HEK293 (cell line): Measurements from ENCODE around the gene ACSL4.

Experiments
- CTCF ChIP-seq: fragments of 450-650 bp; formaldehyde crosslinking; IDR thresholded peaks from 2 replicates; pipeline ENCODE4 v1.5.1; 2016; ENCODE audit warnings: missing biosample characterization, missing genetic modification characterization
- GFI1B ChIP-seq: fragments of 450-650 bp; formaldehyde crosslinking; IDR thresholded peaks from 2 replicates; pipeline ENCODE4 v1.5.1; 2016; ENCODE audit warnings: missing biosample characterization, missing genetic modification characterization
- YY1 ChIP-seq: fragments of 450-650 bp; formaldehyde crosslinking; IDR thresholded peaks from 2 replicates; pipeline ENCODE4 v1.5.1; 2018; ENCODE audit warnings: missing biosample characterization, missing genetic modification characterization
- TF ChIP-seq, protein P1 (sequence below): fragments of 450-650 bp; formaldehyde crosslinking; optimal IDR thresholded peaks from 2 replicates; pipeline ENCODE3; 2016; ENCODE audit warnings: missing biosample characterization, mild to moderate bottlenecking, missing genetic modification characterization

DNA sequence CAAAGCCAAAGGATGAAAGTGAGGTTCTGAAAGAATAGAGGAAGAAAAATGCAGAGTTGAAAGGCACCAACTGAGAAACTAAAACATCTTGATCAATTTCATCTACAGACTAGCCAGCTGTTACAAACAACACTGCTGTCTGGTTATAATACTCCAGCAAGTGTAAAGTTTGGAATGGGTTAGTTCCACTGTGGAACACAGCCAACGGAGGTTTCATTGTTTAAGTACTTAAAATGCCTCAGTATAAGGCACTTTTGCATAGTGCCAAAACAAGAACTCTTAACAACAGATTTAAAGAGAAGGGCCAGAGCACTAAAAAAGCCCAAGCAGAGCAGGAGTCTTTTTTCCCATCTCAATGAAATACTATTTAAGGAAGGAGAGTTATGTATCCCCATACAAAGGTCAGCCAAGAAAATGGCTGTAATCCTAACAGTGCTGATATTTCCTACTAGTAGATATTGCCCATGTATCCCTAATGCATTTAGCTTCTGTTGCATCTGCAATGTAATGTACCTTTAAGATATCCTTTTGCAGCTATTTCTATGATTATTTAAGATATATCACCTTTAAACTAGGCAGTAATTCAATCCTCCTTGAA, 16.5 kb downstream of the ACSL4 start:
- TF ChIP-seq CTCF (no peak), YY1 (tag by site-specific recombination) (no peak), GFI1B (tag by site-specific recombination) (no peak)
- TF ChIP-seq, protein P1, sequence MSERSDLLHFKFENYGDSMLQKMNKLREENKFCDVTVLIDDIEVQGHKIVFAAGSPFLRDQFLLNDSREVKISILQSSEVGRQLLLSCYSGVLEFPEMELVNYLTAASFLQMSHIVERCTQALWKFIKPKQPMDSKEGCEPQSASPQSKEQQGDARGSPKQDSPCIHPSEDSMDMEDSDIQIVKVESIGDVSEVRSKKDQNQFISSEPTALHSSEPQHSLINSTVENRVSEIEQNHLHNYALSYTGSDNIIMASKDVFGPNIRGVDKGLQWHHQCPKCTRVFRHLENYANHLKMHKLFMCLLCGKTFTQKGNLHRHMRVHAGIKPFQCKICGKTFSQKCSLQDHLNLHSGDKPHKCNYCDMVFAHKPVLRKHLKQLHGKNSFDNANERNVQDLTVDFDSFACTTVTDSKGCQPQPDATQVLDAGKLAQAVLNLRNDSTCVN: no peak
